ENCODE measurements around the gene ZMAT3.

DNA sequence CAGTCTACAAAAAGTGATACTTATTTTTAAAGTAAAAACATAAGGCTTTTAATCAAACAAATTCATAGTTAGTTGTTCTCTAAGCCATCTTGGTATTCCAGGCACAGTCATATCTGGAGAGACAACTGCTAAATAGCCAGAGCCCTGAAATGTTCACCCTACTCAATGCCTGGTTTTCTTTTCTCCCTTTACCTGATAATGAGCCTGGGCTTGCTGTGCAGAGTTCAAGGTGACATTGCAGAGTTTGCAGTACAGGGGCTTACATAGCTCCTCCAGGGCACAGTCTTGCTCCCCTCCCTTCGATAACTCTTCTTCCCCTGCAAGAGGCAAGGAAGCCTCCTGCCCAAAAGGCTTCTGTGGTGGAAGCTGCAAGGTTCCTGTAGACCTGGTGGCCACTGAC is 4.3 kb downstream of the ZMAT3 start:
- TF ChIP-seq, protein P1, sequence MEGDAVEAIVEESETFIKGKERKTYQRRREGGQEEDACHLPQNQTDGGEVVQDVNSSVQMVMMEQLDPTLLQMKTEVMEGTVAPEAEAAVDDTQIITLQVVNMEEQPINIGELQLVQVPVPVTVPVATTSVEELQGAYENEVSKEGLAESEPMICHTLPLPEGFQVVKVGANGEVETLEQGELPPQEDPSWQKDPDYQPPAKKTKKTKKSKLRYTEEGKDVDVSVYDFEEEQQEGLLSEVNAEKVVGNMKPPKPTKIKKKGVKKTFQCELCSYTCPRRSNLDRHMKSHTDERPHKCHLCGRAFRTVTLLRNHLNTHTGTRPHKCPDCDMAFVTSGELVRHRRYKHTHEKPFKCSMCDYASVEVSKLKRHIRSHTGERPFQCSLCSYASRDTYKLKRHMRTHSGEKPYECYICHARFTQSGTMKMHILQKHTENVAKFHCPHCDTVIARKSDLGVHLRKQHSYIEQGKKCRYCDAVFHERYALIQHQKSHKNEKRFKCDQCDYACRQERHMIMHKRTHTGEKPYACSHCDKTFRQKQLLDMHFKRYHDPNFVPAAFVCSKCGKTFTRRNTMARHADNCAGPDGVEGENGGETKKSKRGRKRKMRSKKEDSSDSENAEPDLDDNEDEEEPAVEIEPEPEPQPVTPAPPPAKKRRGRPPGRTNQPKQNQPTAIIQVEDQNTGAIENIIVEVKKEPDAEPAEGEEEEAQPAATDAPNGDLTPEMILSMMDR (conservative IDR thresholded peaks at IDR 0.05) = no peak
- TF ChIP-seq ZFX (IDR thresholded peaks at IDR 0.05) = no peak
